WERI-Rb-1 (cell line): Measurements from ENCODE around the gene C19orf25.
A peak's percentile ranks its signal among the peaks of the same experiment; 100 is the strongest.
"Not testable (repeated sequence)": the region's sequence is repeated elsewhere in the genome, so short reads cannot be mapped to it uniquely, and the experiment has no call there.

ENCODE experiments used
- DNase-seq: peaks from one replicate; pipeline ENCODE4 v3.0.0-alpha.2; 2020
- H3K27ac ChIP-seq: fragments of 250-450 bp; sonication (Bioruptor Pico); 2 replicates; pipeline ENCODE4 v1.5.1; 2020; ENCODE audit warnings: mild to moderate bottlenecking, moderate library complexity
- H3K27me3 ChIP-seq: fragments of 250-450 bp; sonication (Bioruptor Pico); 2 replicates; pipeline ENCODE4 v1.5.1; 2021; ENCODE audit warnings: mild to moderate bottlenecking, low read depth, moderate library complexity; ENCODE audit not compliant: insufficient read depth, severe bottlenecking
- H3K36me3 ChIP-seq: fragments of 250-450 bp; sonication (Bioruptor Pico); 2 replicates; pipeline ENCODE4 v1.5.1; 2020; ENCODE audit warnings: mild to moderate bottlenecking, moderate library complexity
- H3K4me3 ChIP-seq: 2 replicates; pipeline ENCODE4 v1.5.1; 2011; ENCODE audit warnings: low read depth, mild to moderate bottlenecking, control low read depth, low read length
- H3K9me3 ChIP-seq: fragments of 250-450 bp; sonication (Bioruptor Pico); 2 replicates; pipeline ENCODE4 v1.5.1; 2021; ENCODE audit warnings: mild to moderate bottlenecking, moderate library complexity; ENCODE audit not compliant: severe bottlenecking
- CTCF ChIP-seq: IDR thresholded peaks from 2 replicates; pipeline ENCODE4 v1.5.1; 2011; ENCODE audit warnings: low read depth, mild to moderate bottlenecking, control low read depth, inconsistent platforms, low read length

Gene C19orf25

GRCh38 chr19:1501200-1501595 lies 22.2 kb upstream of the C19orf25 start:
- Histone ChIP-seq H3K9me3 (peaks cover 8% of the 10 kb centered on the region), H3K4me3 (no peak overlapping the region), H3K27me3 (no peaks in the 10 kb centered on the region), H3K27ac (no peak overlapping the region), H3K36me3 (no peaks in the 10 kb centered on the region)
- TF ChIP-seq CTCF, result no peak
- DNase-seq, result no peak

GRCh38 chr19:1499231-1499630 lies 20.2 kb upstream of the C19orf25 start:
- not testable (repeated sequence) for H3K9me3 ChIP-seq, H3K27ac ChIP-seq, H3K4me3 ChIP-seq, DNase-seq, H3K36me3 ChIP-seq, H3K27me3 ChIP-seq

GRCh38 chr19:1497578-1498235 lies 18.7 kb upstream of the C19orf25 start:
- Histone ChIP-seq H3K36me3 (no peaks in the 10 kb centered on the region), H3K4me3 (no peak overlapping the region), H3K27ac (peak overlapping the region; percentile 84), H3K9me3 (peaks cover 8% of the 10 kb centered on the region), H3K27me3 (no peaks in the 10 kb centered on the region)
- DNase-seq, result no peak
- no peak for TF ChIP-seq CTCF

GRCh38 chr19:1496714-1497577 lies 17.9 kb upstream of the C19orf25 start:
- TF ChIP-seq CTCF, result no peak
- H3K27me3 ChIP-seq, result no peaks in the 10 kb centered on the region
- no peaks in the 10 kb centered on the region for H3K36me3 ChIP-seq
- no peak overlapping the region for H3K27ac ChIP-seq
- no peak for DNase-seq
- H3K9me3 ChIP-seq, result peaks cover 8% of the 10 kb centered on the region
- no peak overlapping the region for H3K4me3 ChIP-seq

- DNase-seq, result no peak
- Histone ChIP-seq H3K4me3 (no peak overlapping the region), H3K27ac (no peak overlapping the region)
Observed at GRCh38 chr19:1495799-1496713, 17.0 kb upstream of the C19orf25 start.

More at GRCh38 chr19:1495799-1496713, 17.0 kb upstream of the C19orf25 start:
- no peaks in the 10 kb centered on the region for H3K27me3 ChIP-seq
- no peak for TF ChIP-seq CTCF
- H3K9me3 ChIP-seq, result peaks cover 8% of the 10 kb centered on the region
- no peaks in the 10 kb centered on the region for H3K36me3 ChIP-seq
